ENCODE measurements around the gene NNAT. TPM values are rescaled to one million over a fixed set of nuclear protein-coding genes. Genes with fewer than 3 reads are reported as not detected.
A peak's percentile ranks its signal among the peaks of the same experiment; 100 is the strongest.
"Not testable (repeated sequence)": the region's sequence is repeated elsewhere in the genome, so short reads cannot be mapped to it uniquely, and the experiment has no call there.

Gene NNAT, protein sequence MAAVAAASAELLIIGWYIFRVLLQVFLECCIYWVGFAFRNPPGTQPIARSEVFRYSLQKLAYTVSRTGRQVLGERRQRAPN
- total RNA-seq = not detected
- total RNA-seq (2013) = 0.11 TPM

DNA sequence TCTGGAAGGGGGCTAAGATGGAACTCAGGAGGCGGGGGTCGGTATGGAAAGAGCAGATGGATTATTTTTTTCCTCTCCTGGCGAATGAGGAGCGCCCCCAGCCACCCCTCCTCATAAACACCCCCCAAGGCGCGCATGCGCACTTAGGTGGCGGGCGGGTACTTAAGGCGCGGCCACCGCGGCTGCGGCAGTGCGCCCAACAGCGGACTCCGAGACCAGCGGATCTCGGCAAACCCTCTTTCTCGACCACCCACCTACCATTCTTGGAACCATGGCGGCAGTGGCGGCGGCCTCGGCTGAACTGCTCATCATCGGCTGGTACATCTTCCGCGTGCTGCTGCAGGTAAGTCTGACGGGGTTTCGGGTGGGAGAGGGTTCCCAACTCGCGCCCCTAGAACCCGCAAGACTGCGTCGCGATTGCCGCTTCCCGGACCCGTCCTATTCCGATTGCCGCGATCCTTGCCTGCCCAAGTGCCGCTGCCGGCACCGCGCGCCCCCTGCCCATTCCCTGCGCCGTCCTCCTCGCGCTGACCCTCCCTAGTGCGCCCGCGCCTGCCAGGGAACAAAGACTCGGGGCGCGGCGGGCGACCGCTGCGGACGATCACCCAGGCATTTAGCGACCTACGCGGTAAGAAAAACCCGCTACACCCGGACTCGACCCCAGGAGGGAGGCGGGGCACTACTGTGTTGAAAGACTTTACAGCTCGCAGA is at the start of gene NNAT:
Gene NNAT, plus strand, starts transcription at position 190 of the 711 bp plus-strand sequence. Its CDS starts 82 bp downstream, at position 272.
- TF ChIP-seq, protein P1, sequence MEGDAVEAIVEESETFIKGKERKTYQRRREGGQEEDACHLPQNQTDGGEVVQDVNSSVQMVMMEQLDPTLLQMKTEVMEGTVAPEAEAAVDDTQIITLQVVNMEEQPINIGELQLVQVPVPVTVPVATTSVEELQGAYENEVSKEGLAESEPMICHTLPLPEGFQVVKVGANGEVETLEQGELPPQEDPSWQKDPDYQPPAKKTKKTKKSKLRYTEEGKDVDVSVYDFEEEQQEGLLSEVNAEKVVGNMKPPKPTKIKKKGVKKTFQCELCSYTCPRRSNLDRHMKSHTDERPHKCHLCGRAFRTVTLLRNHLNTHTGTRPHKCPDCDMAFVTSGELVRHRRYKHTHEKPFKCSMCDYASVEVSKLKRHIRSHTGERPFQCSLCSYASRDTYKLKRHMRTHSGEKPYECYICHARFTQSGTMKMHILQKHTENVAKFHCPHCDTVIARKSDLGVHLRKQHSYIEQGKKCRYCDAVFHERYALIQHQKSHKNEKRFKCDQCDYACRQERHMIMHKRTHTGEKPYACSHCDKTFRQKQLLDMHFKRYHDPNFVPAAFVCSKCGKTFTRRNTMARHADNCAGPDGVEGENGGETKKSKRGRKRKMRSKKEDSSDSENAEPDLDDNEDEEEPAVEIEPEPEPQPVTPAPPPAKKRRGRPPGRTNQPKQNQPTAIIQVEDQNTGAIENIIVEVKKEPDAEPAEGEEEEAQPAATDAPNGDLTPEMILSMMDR (IDR thresholded peaks at IDR 0.05) = no peak
- H3K9me3 Mint-ChIP-seq = no peaks in the 10 kb centered on the region
- Histone ChIP-seq H3K9me3 (ENCODE audit: control insufficient read depth, insufficient read depth, low read length) (no peaks in the 10 kb centered on the region), H3K4me3 (ENCODE audit: low read length) (no peak within 1 kb of the TSS), H3K27me3 (ENCODE audit: control insufficient read depth, insufficient read depth, low read length) (no peaks in the 10 kb centered on the region), H3K4me1 (ENCODE audit: control insufficient read depth, insufficient read depth, low read length) (peaks cover 33% of the 10 kb centered on the region), H3K27ac (ENCODE audit: low read length) (no peak within 1 kb of the TSS), H3K36me3 (ENCODE audit: control insufficient read depth, insufficient read depth, low read length) (peaks cover 10% of the 10 kb centered on the region)
- H3K4me3 Mint-ChIP-seq = peak within 1 kb of the TSS; percentile 78
- H3K36me3 Mint-ChIP-seq = no peaks in the 10 kb centered on the region
- H3K27ac Mint-ChIP-seq = peak within 1 kb of the TSS in 1 of 2 donors; percentile 47
- peaks cover 50 to 68% of the 10 kb centered on the region in 2 donors for H3K4me1 Mint-ChIP-seq
- peaks cover 0 to 4% of the 10 kb centered on the region in 2 donors for H3K27me3 Mint-ChIP-seq (ENCODE audit: low read depth in 2 of 2)
- ATAC-seq = no peak
- peak in 1 of 2 donors; percentile 26 for DNase-seq
- intact Hi-C loops (cut with micrococcal nuclease) = loop anchor here (10.0 kb wide), 1 partner anchor 1056 kb away; no protein-coding TSS in a partner anchor
- WGBS (ENCODE audit: insufficient coverage) = 63% methylated on average over 69 of the region's 69 CpGs

DNA sequence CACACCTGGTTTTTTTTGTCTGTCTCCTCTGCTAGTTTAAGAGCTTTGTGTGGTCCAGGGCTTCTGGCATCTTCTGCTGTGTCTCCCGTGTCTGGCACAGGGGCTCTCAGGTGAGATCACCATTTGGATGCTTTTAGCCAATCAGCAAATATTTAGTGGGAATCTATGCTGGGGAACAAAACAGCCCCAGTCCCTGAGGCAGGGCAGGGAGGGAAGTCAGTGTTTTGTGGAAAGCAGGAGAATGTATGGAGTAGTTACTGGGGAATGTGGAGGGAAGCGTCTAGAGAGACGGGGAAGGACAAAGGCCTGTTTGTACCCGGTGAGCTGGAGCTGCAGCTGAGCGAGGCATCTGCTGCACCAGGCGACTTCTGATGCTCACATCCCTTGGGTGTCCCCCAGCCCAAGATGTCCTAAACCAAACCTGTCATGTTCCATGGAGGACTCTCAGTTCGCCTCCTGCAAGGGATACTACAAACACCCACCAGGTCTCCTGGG is 49.3 kb upstream of the NNAT start:
- no peaks in the 10 kb centered on the region for H3K9me3 ChIP-seq (ENCODE audit: control insufficient read depth, insufficient read depth, low read length)
- Mint-ChIP-seq H3K27me3 (ENCODE audit: low read depth in 2 of 2) (peaks cover 10 to 19% of the 10 kb centered on the region in 2 donors), H3K4me1 (peaks cover 0 to 7% of the 10 kb centered on the region in 2 donors), H3K9me3 (no peaks in the 10 kb centered on the region), H3K27ac (no peak overlapping the region), H3K4me3 (no peak overlapping the region), H3K36me3 (no peaks in the 10 kb centered on the region)
- TF ChIP-seq, protein P1 (IDR thresholded peaks at IDR 0.05) = no peak
- no peak for DNase-seq
- H3K36me3 ChIP-seq (ENCODE audit: control insufficient read depth, insufficient read depth, low read length) = no peaks in the 10 kb centered on the region
- no peak overlapping the region for H3K27ac ChIP-seq (ENCODE audit: low read length)
- no peaks in the 10 kb centered on the region for H3K27me3 ChIP-seq (ENCODE audit: control insufficient read depth, insufficient read depth, low read length)
- intact Hi-C loops (cut with micrococcal nuclease) = no loop called here
- no peak overlapping the region for H3K4me3 ChIP-seq (ENCODE audit: low read length)
- 90% methylated on average over 7 of the region's 7 CpGs for WGBS (ENCODE audit: insufficient coverage)
- H3K4me1 ChIP-seq (ENCODE audit: control insufficient read depth, insufficient read depth, low read length) = no peaks in the 10 kb centered on the region
- ATAC-seq = no peak

DNA sequence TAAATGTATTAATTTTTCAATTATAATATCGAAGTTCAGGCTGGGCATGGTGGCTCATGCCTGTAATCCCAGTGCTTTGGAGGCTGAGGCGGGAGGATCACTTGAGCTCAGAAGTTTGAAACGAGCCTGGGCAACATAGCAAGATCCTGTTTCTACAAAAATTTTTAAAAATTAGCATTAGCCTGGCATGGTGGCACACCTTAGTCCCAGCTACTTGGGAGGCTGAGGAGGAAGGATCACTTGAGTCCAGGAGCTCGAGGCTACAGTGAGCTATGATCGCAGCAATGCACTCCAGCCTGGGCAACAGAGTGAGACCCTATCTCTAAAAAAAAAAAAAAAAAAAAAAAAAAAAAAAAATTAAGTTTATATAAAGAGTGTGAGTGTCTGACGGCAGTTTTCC is 48.6 kb upstream of the NNAT start:
- H3K36me3 Mint-ChIP-seq; H3K36me3 ChIP-seq (ENCODE audit: control insufficient read depth, insufficient read depth, low read length); intact Hi-C loops (cut with micrococcal nuclease); ATAC-seq; H3K27ac ChIP-seq (ENCODE audit: low read length); H3K9me3 Mint-ChIP-seq; H3K4me1 ChIP-seq (ENCODE audit: control insufficient read depth, insufficient read depth, low read length); H3K4me3 ChIP-seq (ENCODE audit: low read length); H3K4me1 Mint-ChIP-seq; H3K27ac Mint-ChIP-seq; H3K9me3 ChIP-seq (ENCODE audit: control insufficient read depth, insufficient read depth, low read length); H3K4me3 Mint-ChIP-seq; DNase-seq; H3K27me3 ChIP-seq (ENCODE audit: control insufficient read depth, insufficient read depth, low read length): not testable (repeated sequence)
- peaks cover 10 to 14% of the 10 kb centered on the region in 2 donors for H3K27me3 Mint-ChIP-seq (ENCODE audit: low read depth in 2 of 2)
- WGBS (ENCODE audit: insufficient coverage) = 78% methylated on average over 5 of the region's 6 CpGs

DNA sequence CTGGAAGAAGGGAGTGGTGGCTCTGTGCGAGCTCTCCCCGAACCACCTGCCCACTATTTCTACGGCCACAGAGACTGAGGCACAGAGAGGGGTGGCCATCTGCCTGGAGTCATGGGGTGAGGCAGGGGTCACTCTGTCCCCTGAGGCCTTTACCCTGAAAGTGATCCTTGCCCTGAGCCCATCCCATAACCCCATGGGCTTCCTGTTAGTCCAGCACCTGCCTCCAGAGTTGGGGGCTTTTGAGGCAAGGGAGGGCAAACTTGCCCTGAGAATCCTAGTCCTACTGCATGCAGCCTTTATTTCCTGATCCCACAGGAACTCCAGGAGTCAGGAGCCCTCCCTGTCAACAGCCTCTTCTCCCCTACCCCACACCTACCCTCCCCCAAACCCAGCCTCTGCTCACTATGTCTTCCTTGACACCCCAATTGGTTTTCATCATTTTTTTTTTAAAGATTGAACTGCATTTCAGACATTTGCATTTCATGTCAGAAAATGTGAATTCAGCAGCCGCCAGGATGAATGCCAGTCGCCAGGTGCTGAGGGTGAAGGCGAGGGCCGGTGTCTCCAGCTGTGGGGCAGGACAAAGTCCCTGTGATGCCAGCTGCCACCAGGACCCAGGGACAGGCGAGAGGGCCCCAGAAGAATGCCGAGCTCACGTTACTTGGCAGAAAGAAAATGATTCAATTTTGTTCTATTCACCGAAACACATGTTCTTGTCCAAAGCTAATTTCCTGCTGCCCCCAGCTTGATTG is 47.6 kb upstream of the NNAT start:
- Histone ChIP-seq H3K4me3 (ENCODE audit: low read length) (no peak overlapping the region), H3K36me3 (ENCODE audit: control insufficient read depth, insufficient read depth, low read length) (no peaks in the 10 kb centered on the region), H3K4me1 (ENCODE audit: control insufficient read depth, insufficient read depth, low read length) (no peaks in the 10 kb centered on the region), H3K27ac (ENCODE audit: low read length) (no peak overlapping the region), H3K9me3 (ENCODE audit: control insufficient read depth, insufficient read depth, low read length) (no peaks in the 10 kb centered on the region), H3K27me3 (ENCODE audit: control insufficient read depth, insufficient read depth, low read length) (no peaks in the 10 kb centered on the region)
- TF ChIP-seq, protein P1 (IDR thresholded peaks at IDR 0.05) = no peak
- no peaks in the 10 kb centered on the region for H3K36me3 Mint-ChIP-seq
- peaks cover 10 to 14% of the 10 kb centered on the region in 2 donors for H3K27me3 Mint-ChIP-seq (ENCODE audit: low read depth in 2 of 2)
- H3K9me3 Mint-ChIP-seq = no peaks in the 10 kb centered on the region
- peaks cover 0 to 7% of the 10 kb centered on the region in 2 donors for H3K4me1 Mint-ChIP-seq
- WGBS (ENCODE audit: insufficient coverage) = 95% methylated on average over 11 of the region's 11 CpGs
- intact Hi-C loops (cut with micrococcal nuclease) = no loop called here
- no peak for DNase-seq
- H3K27ac Mint-ChIP-seq = no peak overlapping the region
- ATAC-seq = no peak
- no peak overlapping the region for H3K4me3 Mint-ChIP-seq
